T47D (cell line): ENCODE measurements around the gene PGP.

Experiments
- DNase-seq, 2 experiments: peaks; one replicate each; pipeline versions ENCODE4 v3.0.0 to v3.0.0-alpha.2; 2011 to 2012; ENCODE audit warnings: low read depth in 1 of 2, low spot score in 1 of 2
- JUND ChIP-seq: IDR thresholded peaks from 2 replicates; pipeline ENCODE4 v1.6.1; 2012; ENCODE audit warnings: low read depth
- in situ Hi-C: cut with HindIII; loops from 2 replicates; pipeline ENCODE4 v1.10.0; 2016; ENCODE audit warnings: low sequenced_read_pairs, low pct_unique_long_range_greater_than_20kb

The PGP gene

GRCh38 chr16:2186505-2186904 lies 28.1 kb downstream of the PGP start:
- TF ChIP-seq JUND, result no peak
- no peak for DNase-seq
- in situ Hi-C loops, result no loop called here

- DNase-seq, result no peak
- no peak for TF ChIP-seq JUND
- in situ Hi-C loops, result no loop called here
Measured at GRCh38 chr16:2186064-2186463, 28.6 kb downstream of the PGP start.

- in situ Hi-C loops, result no loop called here
- no peak for DNase-seq
- no peak for TF ChIP-seq JUND
Measured at GRCh38 chr16:2184962-2185361, 29.7 kb downstream of the PGP start.

GRCh38 chr16:2184346-2184745 lies 30.3 kb downstream of the PGP start:
- in situ Hi-C loops, result no loop called here
- TF ChIP-seq JUND, result no peak

GRCh38 chr16:2183671-2184070 lies 31.0 kb downstream of the PGP start:
- DNase-seq, result no peak
- in situ Hi-C loops, result no loop called here
- TF ChIP-seq JUND, result no peak

More at GRCh38 chr16:2184346-2184745, 30.3 kb downstream of the PGP start:
- no peak for DNase-seq

GRCh38 chr16:2181952-2182351 lies 32.7 kb downstream of the PGP start:
- DNase-seq, result no peak
- TF ChIP-seq JUND, result no peak
- in situ Hi-C loops, result no loop called here

- no peak for TF ChIP-seq JUND
- DNase-seq, result no peak
- in situ Hi-C loops, result no loop called here
Measured at GRCh38 chr16:2180962-2181923, 33.4 kb downstream of the PGP start.

- TF ChIP-seq JUND, result no peak
- no peak for DNase-seq
- in situ Hi-C loops, result no loop called here
Measured at GRCh38 chr16:2180461-2180860, 34.2 kb downstream of the PGP start.

GRCh38 chr16:2179576-2179975 lies 35.1 kb downstream of the PGP start:
- in situ Hi-C loops, result no loop called here
- DNase-seq, result no peak
- TF ChIP-seq JUND, result no peak

- in situ Hi-C loops, result no loop called here
- DNase-seq, result no peak
- no peak for TF ChIP-seq JUND
Measured at GRCh38 chr16:2179107-2179501, 35.5 kb downstream of the PGP start.

- peak in 1 of 2 experiments; percentile 65 for DNase-seq
- no peak for TF ChIP-seq JUND
- in situ Hi-C loops, result no loop called here
Measured at GRCh38 chr16:2178321-2179106, 36.1 kb downstream of the PGP start.

- TF ChIP-seq JUND, result no peak
- no peak for DNase-seq
- in situ Hi-C loops, result no loop called here
Measured at GRCh38 chr16:2177561-2177960, 37.1 kb downstream of the PGP start.

GRCh38 chr16:2177101-2177500 lies 37.5 kb downstream of the PGP start:
- TF ChIP-seq JUND, result no peak
- DNase-seq, result no peak
- in situ Hi-C loops, result no loop called here
